ENCODE results near the gene ABCA10.

- TF ChIP-seq CTCF (tag by site-specific recombination; IDR thresholded peaks at IDR 0.05) (no peak), ZNF146 (tag by site-specific recombination; IDR thresholded peaks at IDR 0.05) (no peak), ZBTB1 (tag by site-specific recombination; IDR thresholded peaks at IDR 0.05) (no peak), ZNF555 (tag by site-specific recombination; conservative IDR thresholded peaks at IDR 0.05) (no peak)
These were observed 11.3 kb upstream of the ABCA10 start for GRCh38 chr17:69239611-69240600.
